Vagina (tissue), 2 donors: ENCODE measurements around the gene PLCE1. TPM values are rescaled to one million over a fixed set of nuclear protein-coding genes. Genes with fewer than 3 reads are reported as not detected.

Experiments
- DNase-seq, 2 donors: peaks; one replicate each; pipeline ENCODE4 v3.0.0-alpha.2; 2017; ENCODE audit errors: extremely low spot score in 2 of 2
- H3K27ac ChIP-seq: fragments of 200-600 bp; sonication (generic); one replicate; pipeline ENCODE4 v1.5.1; 2019
- H3K27me3 ChIP-seq: fragments of 200-600 bp; sonication (generic); one replicate; pipeline ENCODE4 v1.5.1; 2019
- H3K36me3 ChIP-seq, 2 donors: fragments of 200-600 bp; sonication (generic); one replicate each; pipeline ENCODE4 v1.5.1; 2017 to 2019
- H3K4me1 ChIP-seq: fragments of 200-600 bp; sonication (generic); one replicate; pipeline ENCODE4 v1.5.1; 2019
- H3K4me3 ChIP-seq, 2 donors: fragments of 200-600 bp; sonication (generic); 1 replicate in 1 of 2; 2 replicates in 1 of 2; pipeline ENCODE4 v1.5.1; 2016 to 2019
- H3K9me3 ChIP-seq: fragments of 200-600 bp; sonication (generic); one replicate; pipeline ENCODE4 v1.5.1; 2019
- CTCF ChIP-seq, 3 experiments: fragments of 450-650 bp in 2 of 3; fragments of 200-600 bp in 1 of 3; sonication (generic) in 1 of 3; IDR thresholded peaks; one replicate each; pipeline ENCODE4 v1.5.1; 2017 to 2019; ENCODE audit warnings: antibody characterized with exemption in 3 of 3, mild to moderate bottlenecking in 2 of 3, moderate library complexity in 2 of 3
- POLR2A ChIP-seq, 2 donors: fragments of 450-650 bp; IDR thresholded peaks; one replicate each; pipeline ENCODE4 v1.6.1; 2017; ENCODE audit warnings: antibody characterized with exemption in 2 of 2, mild to moderate bottlenecking in 2 of 2, moderate library complexity in 2 of 2
- POLR2AphosphoS5 ChIP-seq, 2 donors: sonication (generic); formaldehyde crosslinking; IDR thresholded peaks; one replicate each; pipeline ENCODE4 v1.9.0; 2017; ENCODE audit warnings: antibody characterized with exemption in 2 of 2, mild to moderate bottlenecking in 2 of 2, low read depth in 1 of 2; ENCODE audit not compliant: insufficient read depth in 1 of 2
- intact Hi-C: fragments of 100-400 bp; cut with DNase I; formaldehyde crosslinking; loops from one replicate; pipeline ENCODE4 v1.15.1; 2023
- total RNA-seq: library from RNA; depleted of rRNA; stranded (reverse); fragments of >200 nt; gene quantifications from one replicate; pipeline ENCODE4 v1.2.3, GENCODE V29; 2016

The PLCE1 gene
- total RNA-seq, 1 donor from 2014 or later, result 13.0 TPM

GRCh38 chr10:94014304-94014703 is 20.6 kb downstream of the PLCE1 start:
- H3K27ac ChIP-seq, result no peak overlapping the region

DNA sequence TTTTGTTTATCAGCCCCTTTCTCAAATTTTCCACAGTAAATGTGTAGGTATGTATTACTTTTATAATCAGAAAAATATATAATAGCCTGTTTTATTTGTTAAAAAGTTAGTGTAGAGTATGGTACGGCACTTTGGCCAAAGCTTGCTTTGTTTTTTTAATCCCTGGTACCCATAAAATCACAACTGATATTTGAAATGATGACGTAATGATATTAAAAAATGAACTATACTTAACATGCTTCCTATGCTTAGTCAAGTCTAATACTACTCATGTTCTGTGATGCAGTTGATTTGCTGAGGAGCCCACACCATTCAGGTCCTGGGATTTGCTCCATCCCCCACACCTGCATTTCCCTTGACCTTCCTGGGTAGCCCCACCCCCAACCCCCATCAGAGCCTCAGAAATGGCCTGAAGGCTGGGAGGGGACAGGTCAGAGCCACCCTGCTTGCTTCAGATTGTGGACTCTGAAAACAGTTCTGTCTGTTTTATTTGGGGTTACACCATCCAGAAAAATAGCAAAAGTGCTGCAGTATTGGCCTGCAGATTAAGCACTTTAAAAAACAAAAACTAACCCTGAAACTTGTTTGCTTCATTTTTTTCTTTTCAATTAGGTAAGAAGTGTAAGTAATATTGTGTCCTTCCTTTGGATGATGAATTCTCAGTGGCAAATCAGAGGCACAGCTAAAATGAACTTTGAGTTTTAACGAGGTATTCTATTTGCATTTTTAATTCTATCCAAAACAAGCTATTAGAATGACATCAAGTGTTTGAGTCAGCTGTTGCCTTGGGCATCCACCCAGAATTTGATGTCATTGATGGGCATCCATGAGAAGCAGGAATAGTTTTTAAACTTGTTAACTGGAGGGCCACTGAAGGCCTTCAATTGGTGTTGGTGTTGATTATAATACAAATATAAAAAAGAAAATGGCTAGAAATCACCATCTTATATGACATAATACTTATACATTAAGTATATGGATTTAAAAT is 23.3 kb downstream of the PLCE1 start:
- Histone ChIP-seq H3K27ac (no peak overlapping the region), H3K27me3 (no peaks in the 10 kb centered on the region), H3K4me1 (peaks cover 9% of the 10 kb centered on the region), H3K9me3 (no peaks in the 10 kb centered on the region), H3K36me3 (no peaks in the 10 kb centered on the region), H3K4me3 (no peak overlapping the region)
- intact Hi-C loops, result no loop called here
- no peak for DNase-seq
- TF ChIP-seq POLR2A (IDR thresholded peaks at IDR 0.05), result no peak
- no peak for TF ChIP-seq POLR2AphosphoS5 (IDR thresholded peaks at IDR 0.05; ENCODE audit: insufficient read depth in 1 of 2, low read depth in 1 of 2)
- no peak for TF ChIP-seq CTCF (IDR thresholded peaks at IDR 0.05)

More at GRCh38 chr10:94014304-94014703, 20.6 kb downstream of the PLCE1 start:
- TF ChIP-seq CTCF (IDR thresholded peaks at IDR 0.05) (no peak), POLR2AphosphoS5 (IDR thresholded peaks at IDR 0.05; ENCODE audit: insufficient read depth in 1 of 2, low read depth in 1 of 2) (no peak), POLR2A (IDR thresholded peaks at IDR 0.05) (no peak)
- intact Hi-C loops, result no loop called here
- no peaks in the 10 kb centered on the region for H3K9me3 ChIP-seq
- H3K27me3 ChIP-seq, result no peaks in the 10 kb centered on the region
- no peaks in the 10 kb centered on the region for H3K36me3 ChIP-seq
- H3K4me3 ChIP-seq, result no peak overlapping the region
- no peak for DNase-seq
- peaks cover 9% of the 10 kb centered on the region for H3K4me1 ChIP-seq

DNA sequence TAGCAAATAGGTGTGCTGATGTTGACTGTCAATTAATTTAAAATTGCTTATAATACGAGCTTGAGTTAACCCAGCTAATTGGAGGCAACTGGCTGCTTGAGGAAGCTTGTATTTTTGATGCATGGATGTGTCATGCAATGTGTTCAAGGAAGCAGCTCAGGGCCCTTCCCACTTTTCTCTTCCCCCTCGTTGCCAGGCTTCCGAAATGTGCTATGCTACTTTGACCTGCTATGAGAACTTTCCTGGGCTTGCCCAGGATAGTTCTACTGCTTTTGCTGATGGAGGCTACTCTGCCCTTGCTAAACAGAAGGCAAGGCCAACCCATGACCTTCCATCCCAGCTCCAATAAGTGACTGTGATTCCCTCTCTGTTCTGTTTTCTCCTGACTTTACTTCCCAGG is 24.4 kb downstream of the PLCE1 start:
- Histone ChIP-seq H3K36me3 (no peaks in the 10 kb centered on the region), H3K4me1 (peaks cover 9% of the 10 kb centered on the region), H3K27ac (no peak overlapping the region), H3K9me3 (no peaks in the 10 kb centered on the region), H3K27me3 (no peaks in the 10 kb centered on the region), H3K4me3 (no peak overlapping the region)
- intact Hi-C loops, result no loop called here
- TF ChIP-seq CTCF (IDR thresholded peaks at IDR 0.05) (no peak), POLR2AphosphoS5 (IDR thresholded peaks at IDR 0.05; ENCODE audit: insufficient read depth in 1 of 2, low read depth in 1 of 2) (no peak), POLR2A (IDR thresholded peaks at IDR 0.05) (no peak)
- no peak for DNase-seq

- no peaks in the 10 kb centered on the region for H3K36me3 ChIP-seq
- no peaks in the 10 kb centered on the region for H3K4me1 ChIP-seq
- no peak overlapping the region for H3K27ac ChIP-seq
- TF ChIP-seq POLR2A (IDR thresholded peaks at IDR 0.05) (no peak), CTCF (IDR thresholded peaks at IDR 0.05) (no peak), POLR2AphosphoS5 (IDR thresholded peaks at IDR 0.05; ENCODE audit: insufficient read depth in 1 of 2, low read depth in 1 of 2) (no peak)
- no peaks in the 10 kb centered on the region for H3K9me3 ChIP-seq
- DNase-seq, result no peak
- no peaks in the 10 kb centered on the region for H3K27me3 ChIP-seq
- intact Hi-C loops, result no loop called here
- no peak overlapping the region for H3K4me3 ChIP-seq
These were observed 30.2 kb downstream of the PLCE1 start for GRCh38 chr10:94023906-94024305.

DNA sequence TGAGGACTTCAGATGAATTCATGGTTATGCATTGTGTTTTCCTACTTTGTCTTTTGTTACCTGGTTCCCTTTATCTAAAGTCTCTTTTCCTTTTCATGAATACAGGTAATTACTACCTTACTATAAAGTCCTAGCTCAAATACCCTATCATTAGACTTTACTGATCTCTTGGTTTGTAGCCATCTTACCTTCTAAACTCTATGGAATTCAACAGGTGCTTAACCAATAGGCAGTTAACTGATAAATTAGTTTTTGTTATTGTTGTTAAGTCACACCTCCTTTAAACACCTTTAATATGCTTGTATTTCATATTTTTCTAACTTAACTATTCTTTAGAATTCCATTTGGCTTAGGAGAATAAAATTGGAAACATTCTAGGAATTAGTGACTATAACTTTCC is 30.7 kb downstream of the PLCE1 start:
- no peak overlapping the region for H3K4me3 ChIP-seq
- TF ChIP-seq POLR2A (IDR thresholded peaks at IDR 0.05), result no peak
- no peak for TF ChIP-seq CTCF (IDR thresholded peaks at IDR 0.05)
- no peak for TF ChIP-seq POLR2AphosphoS5 (IDR thresholded peaks at IDR 0.05; ENCODE audit: insufficient read depth in 1 of 2, low read depth in 1 of 2)
- H3K27me3 ChIP-seq, result no peaks in the 10 kb centered on the region
- peaks cover 2% of the 10 kb centered on the region for H3K9me3 ChIP-seq
- no peaks in the 10 kb centered on the region for H3K4me1 ChIP-seq
- H3K36me3 ChIP-seq, result no peaks in the 10 kb centered on the region
- intact Hi-C loops, result no loop called here
- no peak for DNase-seq
- H3K27ac ChIP-seq, result no peak overlapping the region
